Measurements from ENCODE around the gene DYTN.

Gene DYTN

GRCh38 chr2:206698811-206699210 is 19.4 kb downstream of the DYTN start:
- no peak for DNase-seq

GRCh38 chr2:206696910-206697309 is 21.3 kb downstream of the DYTN start:
- DNase-seq: no peak

- DNase-seq: peak in 1 of 2 experiments; percentile 26
These were observed 24.6 kb downstream of the DYTN start for GRCh38 chr2:206693399-206694137.

- DNase-seq: no peak
These were observed 25.2 kb downstream of the DYTN start for GRCh38 chr2:206692971-206693370.

GRCh38 chr2:206688990-206689389 is 29.2 kb downstream of the DYTN start:
- no peak for DNase-seq

- no peak for DNase-seq
These were observed 29.7 kb downstream of the DYTN start for GRCh38 chr2:206688453-206688852.

- no peak for DNase-seq
These were observed 34.6 kb downstream of the DYTN start for GRCh38 chr2:206683546-206683945.

- DNase-seq: no peak
These were observed 47.5 kb downstream of the DYTN start for GRCh38 chr2:206670531-206671319.

GRCh38 chr2:206665251-206665650 is 52.9 kb downstream of the DYTN start:
- DNase-seq: no peak

- DNase-seq: no peak
These were observed 61.1 kb downstream of the DYTN start for GRCh38 chr2:206657087-206657486.

GRCh38 chr2:206647985-206648384 is 70.2 kb downstream of the DYTN start:
- no peak for DNase-seq

- DNase-seq: no peak
These were observed 75.8 kb downstream of the DYTN start, which contains the start of gene FAM237A for GRCh38 chr2:206642075-206643025. FAM237A (plus strand) TSS chr2:206642487; CDS start chr2:206644237, 1,750 bp downstream.

GRCh38 chr2:206641226-206641625 is 77.0 kb downstream of the DYTN start:
- DNase-seq: no peak

GRCh38 chr2:206639636-206640035 is 78.6 kb downstream of the DYTN start:
- no peak for DNase-seq

GRCh38 chr2:206635015-206635414 is 83.2 kb downstream of the DYTN start:
- no peak for DNase-seq

GRCh38 chr2:206631340-206631739 is 86.9 kb downstream of the DYTN start:
- DNase-seq: no peak

GRCh38 chr2:206627632-206628031 is 90.6 kb downstream of the DYTN start:
- DNase-seq: no peak

GRCh38 chr2:206626108-206626507 is 92.1 kb downstream of the DYTN start:
- no peak for DNase-seq

- no peak for DNase-seq
These were observed 99.2 kb downstream of the DYTN start for GRCh38 chr2:206619011-206619410.

- DNase-seq: no peak
These were observed 102.0 kb downstream of the DYTN start for GRCh38 chr2:206616151-206616550.

GRCh38 chr2:206615417-206616089 is 102.6 kb downstream of the DYTN start:
- DNase-seq: no peak

- no peak for DNase-seq
These were observed 103.4 kb downstream of the DYTN start for GRCh38 chr2:206614811-206615210.
